ENCODE measurements around the gene EFHD1.
A peak's percentile ranks its signal among the peaks of the same experiment; 100 is the strongest.

Gene EFHD1

GRCh38 chr2:232633413-232634205, at the start of gene EFHD1:
Gene EFHD1 (plus strand): TSS chr2:232633604. CDS start chr2:232633705, 101 bp downstream.
- peak; percentile 29 for DNase-seq
- in situ Hi-C loops (cut with HindIII; ENCODE audit: low pct_ligation_motif_present, low pct_unique_long_range_greater_than_20kb, low sequenced_read_pairs): no loop called here

DNA sequence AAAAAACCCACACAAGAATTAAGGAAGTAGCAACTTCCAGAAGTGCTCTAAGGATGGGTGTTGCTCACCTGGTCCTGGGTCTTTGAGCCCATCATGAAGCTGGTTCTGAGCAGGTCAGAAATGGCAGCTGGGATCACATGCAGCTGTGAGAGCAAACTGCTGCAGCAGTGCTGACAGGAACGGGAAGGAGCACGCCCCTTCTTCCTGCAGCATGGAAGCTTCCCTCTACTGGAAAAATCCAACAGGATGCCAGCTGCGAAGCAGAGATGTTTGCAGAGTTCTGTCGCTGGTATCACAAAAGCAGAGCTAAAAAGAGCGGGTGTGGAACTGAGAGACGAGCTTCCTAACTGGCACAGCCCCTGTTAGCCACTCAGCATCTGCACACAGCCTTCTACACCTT, 49.2 kb upstream of the EFHD1 start:
- DNase-seq: no peak
- in situ Hi-C loops (cut with HindIII; ENCODE audit: low pct_ligation_motif_present, low pct_unique_long_range_greater_than_20kb, low sequenced_read_pairs): no loop called here

DNA sequence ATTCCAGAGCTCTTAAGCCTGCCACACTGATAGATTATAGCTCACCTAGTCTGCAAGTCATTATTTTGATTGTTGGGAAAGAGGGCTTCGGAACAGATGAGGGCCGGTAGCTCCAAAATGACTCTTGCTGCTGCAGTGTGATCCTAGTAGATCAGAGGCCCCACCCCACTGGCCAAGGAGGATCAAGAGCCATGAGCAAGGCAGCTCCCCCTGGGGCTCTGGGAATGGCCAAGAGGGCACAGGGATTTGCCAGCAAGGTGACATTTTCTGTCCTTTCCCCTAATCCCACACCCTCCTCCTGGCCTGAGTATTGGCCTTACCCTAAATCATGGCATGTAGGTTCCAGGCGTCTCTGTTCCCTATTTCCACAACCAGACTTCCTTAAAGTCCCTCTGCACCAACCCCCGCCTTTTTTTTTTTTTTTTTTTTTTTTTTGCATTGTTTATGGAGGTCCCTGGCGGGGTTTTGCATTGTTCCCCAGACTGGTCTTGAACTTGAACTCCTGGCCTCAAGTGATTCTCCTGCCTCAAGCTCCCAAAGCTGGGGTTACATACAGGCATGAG, 46.4 kb upstream of the EFHD1 start:
- no peak for DNase-seq
- in situ Hi-C loops (cut with HindIII; ENCODE audit: low pct_ligation_motif_present, low pct_unique_long_range_greater_than_20kb, low sequenced_read_pairs): no loop called here

DNA sequence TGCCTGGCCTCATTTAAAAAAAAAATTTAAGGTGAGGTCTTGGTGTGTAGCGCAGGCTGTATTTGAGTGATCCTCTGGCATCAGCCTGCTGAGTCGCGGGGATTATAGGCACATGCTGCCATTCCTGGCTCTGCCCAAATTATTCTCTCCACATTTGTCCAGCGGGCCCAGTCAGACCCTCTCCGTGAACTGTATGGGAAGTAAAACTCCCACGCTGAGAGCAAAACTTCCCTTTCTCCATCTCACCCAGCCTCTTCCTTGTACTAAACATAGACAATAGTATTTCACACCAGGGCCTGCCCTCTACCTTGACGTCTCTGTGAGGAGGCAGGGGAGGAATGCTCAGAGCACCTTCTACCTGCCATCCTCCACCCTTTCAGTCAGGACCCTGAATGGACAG, 45.9 kb upstream of the EFHD1 start:
- in situ Hi-C loops (cut with HindIII; ENCODE audit: low pct_ligation_motif_present, low pct_unique_long_range_greater_than_20kb, low sequenced_read_pairs): no loop called here

DNA sequence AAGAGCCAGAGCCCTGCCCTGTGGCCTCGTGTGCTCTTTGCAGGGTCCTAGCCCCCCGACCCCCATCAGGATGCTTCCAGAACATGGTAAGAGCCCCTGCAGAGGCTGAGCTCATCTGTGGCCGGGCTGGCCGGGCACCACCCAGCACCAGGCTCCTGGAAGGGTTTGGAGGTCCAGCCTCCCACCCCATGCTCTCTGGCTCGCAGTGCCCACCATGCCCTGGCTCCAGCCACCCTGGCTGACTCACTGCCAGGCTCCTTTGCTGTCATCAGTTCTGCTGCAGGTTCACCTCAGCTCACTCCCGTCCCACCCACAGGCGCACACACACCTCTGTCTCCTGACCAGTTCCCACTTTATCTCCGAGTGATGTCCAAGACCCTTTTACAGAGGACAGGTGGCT, 45.4 kb upstream of the EFHD1 start:
- no peak for DNase-seq
- in situ Hi-C loops (cut with HindIII; ENCODE audit: low pct_ligation_motif_present, low pct_unique_long_range_greater_than_20kb, low sequenced_read_pairs): no loop called here

More for the DNA sequence above, 45.9 kb upstream of the EFHD1 start:
- DNase-seq: no peak

GRCh38 chr2:232588680-232589585, 44.5 kb upstream of the EFHD1 start:
- DNase-seq: peak; percentile 76
- in situ Hi-C loops (cut with HindIII; ENCODE audit: low pct_ligation_motif_present, low pct_unique_long_range_greater_than_20kb, low sequenced_read_pairs): no loop called here

GRCh38 chr2:232592772-232593395, 40.5 kb upstream of the EFHD1 start:
- peak; percentile 84 for DNase-seq
- in situ Hi-C loops (cut with HindIII; ENCODE audit: low pct_ligation_motif_present, low pct_unique_long_range_greater_than_20kb, low sequenced_read_pairs): no loop called here

DNA sequence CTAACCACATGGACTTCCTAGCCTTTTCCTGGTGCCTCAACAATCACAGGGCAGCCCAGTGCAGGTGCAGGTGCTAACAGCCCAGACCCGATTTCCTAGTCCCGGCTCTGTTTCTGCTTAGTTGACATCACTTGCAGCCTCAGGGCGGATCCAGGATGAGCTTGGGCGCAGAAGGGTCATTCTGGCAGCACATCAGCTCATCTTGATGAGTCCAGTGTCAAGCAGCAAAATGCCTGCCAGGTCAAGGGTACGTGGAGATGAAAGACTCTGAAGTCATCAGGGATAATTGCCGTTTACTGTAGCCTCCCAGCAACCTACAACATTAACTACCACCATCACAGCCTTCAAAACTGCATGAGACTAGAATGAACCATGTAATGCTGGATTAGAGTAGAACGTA, 39.4 kb upstream of the EFHD1 start:
- in situ Hi-C loops (cut with HindIII; ENCODE audit: low pct_ligation_motif_present, low pct_unique_long_range_greater_than_20kb, low sequenced_read_pairs): no loop called here
- DNase-seq: no peak

DNA sequence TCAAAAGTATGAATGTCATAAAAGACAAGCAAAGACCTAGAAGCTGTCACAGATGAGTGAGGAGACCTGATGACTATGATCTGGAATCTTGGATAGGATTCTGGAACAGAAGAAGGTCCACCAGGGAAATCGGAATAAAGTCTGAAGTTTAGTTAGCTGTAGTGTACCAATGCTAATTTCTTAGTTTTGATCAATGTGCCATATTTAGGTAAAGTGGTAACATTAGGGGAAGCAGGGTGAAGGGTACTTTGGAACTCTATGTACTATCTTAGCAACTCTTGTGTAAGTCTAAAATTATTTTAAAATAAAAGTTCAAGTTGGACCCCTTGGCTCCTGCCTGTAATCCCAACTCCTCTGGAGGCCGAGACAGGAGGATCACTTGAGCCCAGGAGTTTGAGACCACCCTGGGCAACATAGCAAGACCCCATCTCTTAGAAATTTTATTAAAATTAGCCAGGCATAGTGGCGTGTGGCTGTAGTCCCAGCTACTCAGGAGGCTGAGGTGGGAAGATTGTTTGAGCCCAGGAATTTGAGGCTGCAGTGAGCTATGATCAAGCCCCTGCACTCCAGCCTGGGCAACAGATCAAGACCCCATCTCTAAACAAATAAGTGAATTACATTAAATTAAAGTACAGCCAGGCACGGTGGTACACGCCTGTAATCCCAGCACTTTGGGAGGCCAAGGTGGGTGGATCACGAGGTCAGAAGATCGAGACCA, 35.9 kb upstream of the EFHD1 start:
- in situ Hi-C loops (cut with HindIII; ENCODE audit: low pct_ligation_motif_present, low pct_unique_long_range_greater_than_20kb, low sequenced_read_pairs): no loop called here
- no peak for DNase-seq

DNA sequence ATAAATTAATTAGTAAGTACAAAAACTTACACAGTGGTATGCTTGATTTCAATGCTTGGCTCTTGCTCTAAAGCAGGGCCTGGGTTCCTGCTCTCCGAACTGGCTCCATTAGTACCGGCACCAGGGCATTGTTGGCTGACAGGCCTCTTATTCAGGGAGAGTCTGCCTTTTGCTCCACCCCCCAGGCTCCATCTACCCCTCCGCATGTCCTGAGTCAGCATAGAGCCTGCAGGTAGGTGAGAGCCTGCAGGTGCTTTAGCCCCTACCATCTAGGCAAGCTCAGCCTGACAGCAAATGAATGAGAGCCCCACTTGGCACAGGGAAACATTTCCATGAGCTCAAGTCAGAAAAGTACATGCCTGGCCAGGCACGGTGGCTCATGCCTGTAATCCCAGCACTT, 35.1 kb upstream of the EFHD1 start:
- in situ Hi-C loops (cut with HindIII; ENCODE audit: low pct_ligation_motif_present, low pct_unique_long_range_greater_than_20kb, low sequenced_read_pairs): no loop called here
- no peak for DNase-seq

DNA sequence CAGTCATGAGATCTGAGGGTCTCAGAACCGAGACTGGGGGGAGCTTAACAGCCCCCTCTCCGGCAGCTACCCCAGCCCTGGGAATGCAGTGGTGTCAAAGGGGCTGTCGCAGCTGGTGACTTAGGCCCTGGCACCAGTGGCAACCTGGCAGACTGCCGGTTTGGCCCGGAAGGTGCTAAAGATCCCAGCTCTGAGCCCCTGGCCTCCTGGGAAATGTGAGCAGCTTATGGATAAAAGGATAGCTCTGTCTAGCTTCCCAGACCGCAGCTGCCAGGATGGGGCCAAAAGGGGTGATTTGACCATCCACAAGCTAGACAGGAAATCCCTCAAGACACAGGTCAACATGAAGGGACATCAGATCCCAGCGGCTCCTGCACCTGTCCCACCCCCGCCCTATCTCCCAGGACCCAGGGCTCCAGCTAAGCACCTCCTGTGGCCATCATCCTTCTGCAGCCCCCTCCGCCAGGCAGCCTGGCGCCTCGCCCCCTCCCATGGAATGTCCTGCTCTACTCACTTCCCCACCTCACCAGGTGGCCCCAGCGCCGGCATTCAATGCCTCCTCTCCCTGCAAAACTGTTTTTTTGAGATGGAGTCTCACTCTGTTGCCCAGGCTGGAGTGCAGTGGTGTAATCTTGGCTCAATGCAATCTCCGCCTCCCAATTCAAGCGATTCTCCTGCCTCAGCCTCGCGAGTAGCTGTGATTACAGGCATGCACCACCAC, 33.2 kb upstream of the EFHD1 start:
- DNase-seq: no peak
- in situ Hi-C loops (cut with HindIII; ENCODE audit: low pct_ligation_motif_present, low pct_unique_long_range_greater_than_20kb, low sequenced_read_pairs): no loop called here

GRCh38 chr2:232603283-232603682, 30.1 kb upstream of the EFHD1 start:
- no peak for DNase-seq
- in situ Hi-C loops (cut with HindIII; ENCODE audit: low pct_ligation_motif_present, low pct_unique_long_range_greater_than_20kb, low sequenced_read_pairs): no loop called here

DNA sequence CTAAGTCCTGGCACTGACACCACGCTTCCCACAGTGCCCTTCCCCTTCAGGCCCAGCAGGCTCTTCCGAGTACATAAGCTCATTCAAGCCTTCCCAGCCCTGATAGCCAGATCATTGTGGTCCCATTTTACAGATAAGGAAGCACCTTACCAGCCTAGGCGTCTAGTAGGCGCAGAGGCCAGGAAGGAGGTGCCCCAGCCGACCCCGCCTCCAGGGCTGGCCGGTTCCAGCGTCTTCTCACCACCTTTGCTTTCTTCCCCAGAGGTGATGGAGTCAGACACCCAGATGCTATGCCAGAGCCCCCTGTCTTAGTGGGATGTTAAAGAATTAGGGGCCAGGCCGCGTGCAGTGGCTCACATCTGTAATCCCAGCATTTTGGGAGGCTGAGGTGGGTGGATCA, 28.9 kb upstream of the EFHD1 start:
- in situ Hi-C loops (cut with HindIII; ENCODE audit: low pct_ligation_motif_present, low pct_unique_long_range_greater_than_20kb, low sequenced_read_pairs): no loop called here

DNA sequence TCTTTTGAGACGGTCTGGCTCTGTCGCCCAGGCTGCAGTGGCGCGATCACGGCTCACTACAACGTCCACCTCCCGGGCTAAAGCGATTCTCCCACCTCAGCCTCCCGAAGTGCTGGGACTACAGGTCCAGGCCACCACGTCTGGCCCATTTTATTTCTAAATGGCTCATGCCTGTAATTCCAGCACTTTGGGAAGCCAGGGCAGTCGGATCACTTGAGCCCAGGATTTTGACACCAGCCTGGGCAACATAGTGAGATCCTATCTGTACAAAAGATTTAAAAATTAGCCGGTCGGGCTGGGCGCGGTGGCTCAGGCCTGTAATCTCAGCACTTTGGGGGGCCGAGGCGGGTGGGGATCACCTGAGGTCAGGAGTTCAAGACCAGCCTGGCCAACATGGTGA, 26.4 kb upstream of the EFHD1 start:
- DNase-seq: no peak
- in situ Hi-C loops (cut with HindIII; ENCODE audit: low pct_ligation_motif_present, low pct_unique_long_range_greater_than_20kb, low sequenced_read_pairs): no loop called here

More for the DNA sequence above, 28.9 kb upstream of the EFHD1 start:
- no peak for DNase-seq

DNA sequence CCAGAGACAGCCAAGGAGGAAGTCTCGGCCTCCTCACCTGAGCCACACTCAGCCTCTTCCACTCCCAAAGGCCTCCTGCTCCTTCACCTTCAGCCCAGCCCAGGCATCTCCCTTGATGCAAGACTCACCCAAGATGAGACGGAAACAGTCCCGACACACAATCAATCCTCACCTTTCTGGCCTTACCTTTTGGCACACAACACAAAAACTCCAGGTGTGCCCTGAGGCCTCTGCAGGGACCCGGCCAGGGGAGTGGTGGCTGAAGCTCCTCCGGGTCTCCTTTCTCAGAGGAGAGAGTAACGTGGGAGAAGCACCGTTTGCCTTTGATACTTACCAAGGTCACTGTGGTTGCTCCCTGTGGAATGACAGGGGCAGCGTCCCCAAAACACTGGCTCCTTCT, 23.8 kb upstream of the EFHD1 start:
- in situ Hi-C loops (cut with HindIII; ENCODE audit: low pct_ligation_motif_present, low pct_unique_long_range_greater_than_20kb, low sequenced_read_pairs): no loop called here
- DNase-seq: no peak

GRCh38 chr2:232610081-232610480, 23.3 kb upstream of the EFHD1 start:
- in situ Hi-C loops (cut with HindIII; ENCODE audit: low pct_ligation_motif_present, low pct_unique_long_range_greater_than_20kb, low sequenced_read_pairs): no loop called here
- no peak for DNase-seq

DNA sequence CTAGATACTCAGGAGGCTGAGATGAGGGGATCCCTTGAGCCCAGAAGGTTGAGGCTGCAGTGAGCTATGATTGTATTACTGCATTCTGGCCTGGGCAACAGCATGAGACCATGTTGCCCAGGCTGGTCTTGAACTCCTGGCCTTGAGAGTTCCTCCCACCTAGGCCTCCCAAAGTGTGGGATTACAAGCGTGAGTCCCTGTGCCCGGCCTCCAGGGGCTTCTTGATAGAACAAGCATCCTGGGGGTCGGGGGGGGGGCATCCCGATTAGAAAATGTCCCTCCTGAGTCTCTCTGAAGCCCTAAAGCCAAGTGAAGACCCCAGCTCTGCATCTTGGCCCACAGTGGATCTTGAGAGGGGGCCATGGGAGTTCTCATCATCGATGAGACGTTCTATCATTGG, 22.3 kb upstream of the EFHD1 start:
- in situ Hi-C loops (cut with HindIII; ENCODE audit: low pct_ligation_motif_present, low pct_unique_long_range_greater_than_20kb, low sequenced_read_pairs): no loop called here
- no peak for DNase-seq
